HL-60/S4 treated with phorbol 12-myristate 13-acetate at 8.2 ng/mL for 4 days and 3 days (cell line): ENCODE measurements around the gene PRSS38.

Experiments used
- in situ Hi-C: fragments of 300-500 bp; cut with MboI; formaldehyde crosslinking; loops from 2 replicates; pipeline ENCODE4 v1.15.0; 2022; ENCODE audit warnings: low sequenced_read_pairs

PRSS38 gene

DNA sequence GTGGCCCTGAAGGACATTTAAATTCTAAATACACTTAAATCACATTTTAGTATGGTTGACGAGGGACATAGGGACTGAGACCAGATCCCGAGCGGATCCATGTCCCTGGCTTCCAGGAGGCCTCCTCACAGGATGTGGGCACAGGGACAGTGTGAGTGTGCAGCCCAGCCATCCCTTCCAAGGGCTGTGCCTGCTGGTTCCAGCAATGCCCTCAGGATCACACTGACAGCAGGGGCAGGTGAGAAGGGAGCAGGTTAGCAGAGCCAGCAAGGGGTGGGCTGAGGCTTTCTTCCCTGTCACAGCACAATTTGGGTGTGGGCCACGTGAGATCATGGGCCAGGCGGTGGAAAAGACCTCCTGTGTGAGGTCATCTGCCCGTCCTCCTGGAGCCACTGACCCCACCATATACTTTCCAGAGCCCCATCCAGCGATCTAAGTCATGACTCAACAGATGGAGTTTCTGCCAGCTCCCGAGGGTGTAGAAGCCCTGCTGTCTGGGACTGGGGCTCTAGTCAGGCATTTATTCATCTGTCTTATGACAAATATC lies 37.0 kb upstream of the PRSS38 start:
- in situ Hi-C loops = no loop called here

DNA sequence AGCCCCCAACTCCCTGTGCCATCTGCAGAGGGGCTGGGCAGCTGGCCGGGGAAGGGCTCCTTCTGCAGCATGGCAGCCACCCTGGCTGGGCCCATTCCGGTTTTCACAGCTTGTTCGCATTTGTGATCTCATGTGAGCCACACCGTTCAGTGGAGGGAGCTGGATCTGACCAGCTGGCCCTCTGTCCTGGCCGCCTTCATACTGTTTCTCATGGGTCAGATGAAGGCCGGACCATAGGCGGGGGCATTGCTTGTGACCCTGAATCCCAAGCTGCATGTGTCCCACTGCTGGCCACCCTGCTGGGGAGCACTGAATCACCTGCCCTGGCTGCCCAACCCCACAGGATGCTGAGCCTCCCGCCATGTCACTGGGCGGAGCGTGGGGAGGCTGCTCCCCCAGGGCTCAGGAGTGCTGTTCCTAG lies 36.4 kb upstream of the PRSS38 start:
- in situ Hi-C loops = no loop called here

DNA sequence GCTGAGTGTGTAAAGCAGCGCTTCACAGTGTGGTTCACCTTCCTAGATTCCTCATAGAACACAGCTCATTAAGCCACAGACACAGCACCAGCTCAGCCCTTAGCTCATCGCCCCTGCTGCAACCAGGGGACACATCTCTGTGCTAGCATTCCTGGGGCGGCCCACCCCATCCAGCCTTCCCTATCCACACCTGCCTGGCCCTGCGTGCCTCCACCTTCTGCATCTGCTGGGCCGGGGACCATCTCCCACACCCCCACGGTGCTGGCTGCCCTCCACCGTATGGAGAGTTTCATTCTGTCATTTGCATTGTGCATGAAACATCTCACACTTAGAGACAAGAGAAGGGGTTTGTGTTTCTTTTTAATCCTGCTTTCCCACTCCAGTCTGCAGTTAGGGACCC lies 35.8 kb upstream of the PRSS38 start:
- in situ Hi-C loops = no loop called here

DNA sequence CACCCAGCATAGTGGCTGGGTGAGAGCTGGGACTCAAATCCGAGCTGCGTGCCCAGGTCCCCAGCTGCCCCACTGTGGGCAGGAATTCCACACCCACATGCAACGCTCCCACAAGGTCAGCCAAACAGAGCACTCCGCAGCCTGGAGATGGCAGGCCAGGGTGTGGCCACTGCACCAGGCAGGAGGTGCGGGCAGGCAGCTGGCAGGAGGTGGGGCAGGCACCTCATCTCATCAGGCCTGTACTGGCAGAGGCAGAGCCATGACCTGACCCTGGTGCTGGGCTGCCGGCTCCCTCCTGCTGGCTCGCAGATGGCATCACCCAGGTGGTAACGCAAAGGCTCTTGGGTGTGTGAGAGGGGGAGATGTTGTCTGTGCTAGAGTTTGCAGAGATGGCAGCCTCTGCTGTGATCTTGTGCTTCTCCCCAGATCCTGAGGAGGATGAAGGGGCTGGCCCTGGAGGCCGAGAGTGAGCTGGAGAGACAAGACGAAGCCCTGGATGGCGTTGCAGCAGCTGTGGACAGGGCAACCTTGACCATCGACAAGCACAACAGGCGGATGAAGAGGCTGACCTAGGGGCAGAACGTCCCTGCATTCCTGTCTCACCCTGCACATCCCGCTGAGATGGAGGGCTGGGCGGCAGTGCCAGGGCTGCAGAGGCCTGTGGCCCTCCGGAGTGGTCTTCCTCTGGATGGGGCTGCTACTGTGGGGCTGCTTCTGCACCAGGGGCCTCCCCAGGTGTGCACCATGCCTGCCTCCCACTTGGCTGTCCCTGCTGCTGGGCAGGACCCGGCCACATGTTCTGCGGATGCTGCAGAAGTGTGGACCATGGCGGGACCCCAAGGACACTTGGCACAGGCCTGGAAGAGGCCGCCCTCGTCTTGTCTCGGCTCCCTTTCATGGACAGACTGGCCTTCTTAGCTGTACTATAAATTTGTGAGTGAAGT lies 35.1 kb upstream of the PRSS38 start:
- in situ Hi-C loops = no loop called here

DNA sequence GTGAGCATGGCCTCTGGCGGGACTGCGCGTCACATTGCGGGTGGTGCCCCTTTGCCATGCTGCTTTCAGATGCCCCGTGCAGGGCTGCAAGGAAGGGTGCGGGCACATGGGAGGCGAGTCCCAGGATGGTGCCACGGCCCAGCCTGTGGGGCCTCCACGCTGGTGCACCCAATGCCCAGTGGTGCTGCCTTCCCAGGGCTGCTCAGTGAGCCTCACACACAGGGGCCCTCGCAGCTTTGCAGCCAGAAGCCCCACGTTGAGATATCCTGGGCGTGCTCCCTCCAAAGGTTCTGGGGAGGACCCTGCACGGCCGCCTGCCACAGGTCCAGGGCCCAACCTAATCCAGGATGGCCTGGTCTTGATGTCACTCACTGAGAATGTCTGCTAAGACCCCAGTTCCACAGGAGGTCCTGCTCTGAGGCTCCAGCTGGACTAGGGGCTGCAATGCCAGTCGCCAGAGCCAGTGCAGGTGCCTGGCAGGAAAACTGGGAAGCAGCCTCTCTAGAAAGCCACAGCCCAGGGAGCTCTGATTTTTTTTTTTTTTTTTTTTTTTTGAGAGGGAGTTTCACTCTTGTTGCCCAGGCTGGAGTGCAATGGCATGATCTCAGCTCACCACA lies 34.1 kb upstream of the PRSS38 start:
- in situ Hi-C loops = no loop called here

DNA sequence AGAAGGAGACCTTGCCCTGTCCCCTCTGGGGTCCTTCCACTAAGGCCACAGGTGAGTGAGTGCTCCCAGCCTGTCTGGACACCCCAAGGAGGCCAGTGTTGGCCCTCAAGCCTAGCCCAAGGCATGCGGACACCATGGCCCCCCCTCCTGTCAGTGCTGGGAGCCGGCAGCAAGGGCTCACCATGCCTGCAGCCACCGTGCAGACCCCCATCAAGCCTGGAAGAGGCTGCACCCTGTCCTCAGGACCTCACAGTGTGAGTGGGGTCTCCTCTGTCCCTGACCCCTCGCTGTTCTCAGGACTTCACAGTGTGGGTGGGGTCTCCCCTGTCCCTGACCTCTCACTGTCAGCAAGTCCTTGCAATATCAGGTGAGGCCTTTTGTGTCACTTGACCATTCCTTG lies 33.2 kb upstream of the PRSS38 start:
- in situ Hi-C loops = no loop called here

DNA sequence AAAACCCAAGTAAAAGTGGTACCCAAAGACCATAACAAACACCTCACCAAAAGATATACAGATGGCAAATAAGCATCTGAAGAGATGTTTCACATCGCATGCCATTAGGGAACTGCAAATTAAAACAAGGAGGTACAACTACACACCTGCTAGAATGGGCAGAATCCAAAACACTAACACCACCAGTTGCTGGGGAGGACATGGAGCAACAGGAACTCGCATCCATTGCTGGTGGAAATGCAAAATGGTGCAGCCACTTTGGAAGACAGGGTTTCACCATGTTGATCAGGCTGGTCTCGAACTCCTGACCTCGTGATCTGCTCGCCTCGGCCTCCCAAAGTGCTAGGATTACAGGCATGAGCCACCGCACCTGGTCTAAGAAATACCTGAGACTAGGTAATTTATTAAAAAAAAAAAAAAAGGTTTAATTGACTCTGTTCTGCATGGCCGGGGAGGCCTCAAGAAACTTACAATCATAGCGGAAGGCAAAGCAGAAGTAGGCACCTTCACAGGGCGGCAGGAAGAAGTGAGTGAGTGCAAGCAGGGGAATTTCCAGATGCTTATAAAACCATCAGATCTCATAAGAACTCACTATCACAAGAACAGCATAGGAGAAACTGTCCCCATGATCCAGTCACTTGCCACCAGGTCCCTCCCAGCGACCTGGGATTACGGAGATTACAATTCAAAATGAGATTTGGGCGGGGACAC lies 30.2 kb upstream of the PRSS38 start:
- in situ Hi-C loops = no loop called here

DNA sequence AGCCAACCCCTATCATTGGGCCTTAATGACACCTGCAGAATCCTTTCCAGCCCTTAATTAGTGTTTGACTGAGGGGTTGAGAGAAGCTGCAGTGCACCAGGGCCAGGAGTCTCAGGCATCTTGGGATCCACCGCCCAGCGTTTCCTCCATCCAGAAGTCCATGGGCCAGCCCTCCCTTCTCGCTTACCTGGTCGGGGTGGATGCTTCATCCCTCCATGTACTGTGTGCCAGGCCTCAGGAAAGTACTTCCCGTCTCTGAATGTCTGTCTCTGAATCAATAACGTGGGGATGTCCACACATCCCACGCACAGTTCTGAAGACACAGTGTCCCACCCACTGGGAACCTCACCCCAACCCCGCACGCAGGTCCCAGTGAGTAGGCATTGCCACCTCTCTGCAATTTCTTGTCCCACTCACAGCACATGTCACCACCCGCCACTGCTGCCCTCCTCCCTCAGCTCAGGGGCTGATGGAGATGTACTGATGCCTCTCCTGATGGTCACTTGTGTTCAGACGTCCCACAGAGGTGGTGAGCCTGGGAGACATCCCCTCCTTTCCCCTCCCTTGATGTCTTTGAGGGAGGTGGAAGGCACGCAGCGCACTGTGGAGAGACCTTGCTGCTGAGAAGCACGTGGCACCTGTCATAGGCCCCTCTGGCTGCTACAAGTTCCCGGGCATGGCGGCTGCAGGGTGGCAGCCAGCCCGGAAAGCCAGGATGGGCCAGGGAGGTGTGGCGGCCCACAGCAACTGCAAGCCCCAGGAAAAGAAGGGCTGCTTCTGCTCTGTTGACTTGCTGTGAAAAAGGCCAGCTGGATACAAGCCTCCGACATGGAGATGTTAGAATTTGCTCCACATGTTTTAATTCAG lies 29.4 kb upstream of the PRSS38 start:
- in situ Hi-C loops = no loop called here

DNA sequence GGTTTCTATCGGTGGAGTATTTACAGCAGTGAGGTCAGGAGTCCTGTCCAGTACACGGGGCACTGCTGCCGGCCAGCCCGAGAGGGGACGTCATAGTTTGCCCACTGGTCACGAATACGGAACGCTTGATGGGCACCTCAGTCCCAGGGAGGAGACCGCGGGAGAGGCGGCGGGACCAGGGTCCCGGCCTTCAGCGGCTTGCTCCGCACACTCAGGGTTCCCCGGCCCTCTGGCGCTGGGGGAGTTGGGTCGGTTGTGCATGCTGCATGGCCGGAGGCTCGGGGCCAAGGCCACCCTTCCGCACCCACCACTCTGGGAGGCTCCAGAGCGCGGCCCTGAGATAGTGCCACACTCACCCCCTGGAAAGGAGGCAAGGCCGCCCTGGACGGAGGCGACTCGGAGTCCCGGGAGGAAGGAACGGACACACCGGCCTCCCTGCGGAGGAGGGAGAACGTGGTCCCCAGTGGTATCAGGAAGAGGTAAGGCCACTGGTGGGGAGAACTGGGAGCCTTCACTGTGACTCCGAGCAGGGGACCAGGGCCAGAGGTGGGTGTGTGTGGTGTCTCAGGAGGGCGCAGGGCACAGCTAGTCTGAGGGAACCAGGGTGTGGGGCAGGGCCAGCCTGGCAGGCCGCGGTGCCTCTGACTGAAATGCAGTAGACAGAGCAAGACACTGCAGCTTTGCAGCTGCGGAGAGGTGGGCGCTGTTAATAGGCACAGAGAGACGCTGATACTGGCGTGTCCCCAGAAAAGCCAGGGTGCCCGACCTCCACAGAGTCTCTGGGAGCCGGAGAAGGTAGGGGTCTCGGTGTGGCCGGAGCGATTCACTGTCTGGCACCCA lies 28.6 kb upstream of the PRSS38 start:
- in situ Hi-C loops = no loop called here

DNA sequence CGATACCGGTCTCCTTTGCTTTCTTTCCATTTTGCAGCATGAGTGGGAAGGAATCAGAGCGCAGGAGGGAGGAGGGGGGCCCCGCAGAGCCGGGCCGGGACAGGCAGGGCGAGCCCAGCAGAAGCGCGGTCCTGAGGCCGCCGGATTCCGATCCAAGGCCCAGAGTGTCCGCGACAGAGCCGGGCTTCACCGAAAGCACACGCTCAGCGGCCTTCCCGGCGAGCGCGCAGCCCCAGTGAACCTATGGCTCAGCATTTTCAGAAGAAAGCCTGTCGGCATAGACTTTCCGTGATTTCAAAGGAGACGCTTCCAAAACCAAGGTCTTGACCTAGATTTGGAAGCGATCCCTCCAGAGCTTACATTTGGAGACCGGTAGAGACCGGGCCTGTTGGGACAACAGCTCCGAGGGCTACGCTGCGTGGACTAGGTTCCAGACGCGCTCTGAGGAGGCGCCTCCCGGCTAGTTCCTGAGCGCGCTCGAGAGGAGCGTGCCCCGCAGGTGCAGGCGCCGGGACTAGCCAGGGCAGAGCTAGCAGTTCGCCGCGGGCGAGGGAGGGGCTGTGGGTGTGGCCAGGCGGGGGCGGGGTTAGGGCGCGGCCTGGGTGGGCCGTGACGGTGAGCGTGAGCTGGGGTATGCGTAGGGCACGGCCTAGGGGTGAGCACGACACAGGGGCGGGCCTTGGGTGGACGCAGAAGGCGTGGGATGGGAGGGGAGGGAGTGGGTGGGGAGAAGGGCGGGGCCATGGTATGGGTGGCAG lies 27.8 kb upstream of the PRSS38 start:
- in situ Hi-C loops = no loop called here

DNA sequence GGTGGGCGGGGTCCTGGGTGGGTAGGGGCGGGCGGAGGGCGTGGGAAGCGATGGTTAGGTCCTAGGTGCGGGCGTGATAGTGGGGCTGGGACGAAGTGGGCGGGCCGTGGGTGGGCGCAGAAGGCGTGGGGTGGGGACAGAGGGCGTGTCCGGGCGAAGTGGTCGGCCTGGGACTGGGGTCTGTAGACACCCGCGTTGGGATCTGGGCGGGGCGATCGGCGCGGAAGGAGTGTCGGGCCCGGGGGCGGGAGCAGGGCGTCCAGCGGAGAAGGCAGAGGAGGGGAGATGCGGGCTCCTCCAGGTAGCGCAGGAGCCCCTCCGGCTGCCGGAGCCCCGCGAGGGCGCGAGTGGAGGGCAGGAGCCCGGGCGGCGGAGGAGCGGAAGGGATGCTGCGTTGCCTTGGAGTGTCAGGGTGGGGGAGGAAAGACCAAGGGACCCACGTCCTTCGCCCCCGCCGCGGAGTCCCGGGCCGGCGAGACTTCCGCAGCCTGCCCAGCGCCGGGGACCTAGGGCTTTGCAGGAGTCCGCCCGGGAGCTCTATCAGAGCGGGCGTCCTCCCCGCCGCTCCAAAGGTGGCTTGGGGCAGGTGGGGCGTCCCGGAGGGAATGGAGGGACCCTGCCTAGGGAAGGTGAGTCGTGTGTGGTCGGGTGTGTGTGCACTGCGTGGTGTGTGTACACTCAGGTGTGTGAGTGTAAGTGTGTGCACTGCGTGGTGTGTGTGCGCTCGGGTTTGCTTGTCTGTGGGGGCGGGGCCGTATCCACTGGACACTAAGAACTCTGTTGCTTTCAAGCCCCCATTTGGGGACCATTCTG lies 27.0 kb upstream of the PRSS38 start:
- in situ Hi-C loops = no loop called here

DNA sequence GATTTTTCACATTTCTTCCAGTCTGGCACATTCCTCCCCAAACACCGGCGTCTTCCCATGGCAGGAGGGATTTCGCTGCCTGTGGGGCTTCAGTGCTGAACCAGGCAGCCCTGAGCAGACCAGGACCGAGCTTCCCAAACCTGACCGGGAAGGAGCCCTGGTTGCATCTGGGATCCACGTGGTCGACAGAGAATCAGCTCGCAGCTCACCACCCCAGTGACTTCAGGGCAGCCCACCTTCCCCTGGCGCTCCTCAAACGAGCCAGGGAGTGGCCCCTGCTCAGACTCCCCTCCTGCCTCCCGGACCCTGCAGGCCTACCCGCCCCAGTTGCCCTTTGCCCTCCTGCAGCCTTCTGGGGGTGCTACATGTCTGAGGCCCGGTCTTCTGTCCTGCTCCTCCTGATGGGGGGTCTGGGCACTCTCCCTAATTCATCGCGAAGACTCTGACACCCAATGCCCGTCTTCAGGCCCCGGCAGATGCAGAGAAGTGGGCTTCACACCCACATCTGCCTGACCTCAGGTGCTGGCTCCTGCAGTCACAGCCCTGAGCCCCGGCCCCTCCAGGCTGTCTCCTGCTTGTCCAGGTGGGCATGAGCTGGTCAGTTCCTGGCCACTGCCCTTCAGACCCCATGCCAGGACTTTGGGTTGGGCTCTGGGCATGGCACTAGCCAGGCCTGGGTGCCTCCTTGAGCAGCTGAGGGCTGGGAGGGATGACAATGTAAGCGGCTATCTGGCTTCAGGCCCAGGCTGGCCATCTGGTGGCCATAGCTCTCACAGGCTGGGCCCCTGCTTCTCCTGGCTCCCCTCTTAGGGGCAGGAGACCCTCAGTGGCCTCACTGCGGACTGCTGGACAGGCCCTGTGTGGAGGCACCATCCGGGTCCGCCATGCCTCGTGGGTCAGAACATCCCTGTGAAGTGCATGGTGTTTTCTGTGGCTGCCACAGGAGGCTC lies 26.1 kb upstream of the PRSS38 start:
- in situ Hi-C loops = no loop called here

DNA sequence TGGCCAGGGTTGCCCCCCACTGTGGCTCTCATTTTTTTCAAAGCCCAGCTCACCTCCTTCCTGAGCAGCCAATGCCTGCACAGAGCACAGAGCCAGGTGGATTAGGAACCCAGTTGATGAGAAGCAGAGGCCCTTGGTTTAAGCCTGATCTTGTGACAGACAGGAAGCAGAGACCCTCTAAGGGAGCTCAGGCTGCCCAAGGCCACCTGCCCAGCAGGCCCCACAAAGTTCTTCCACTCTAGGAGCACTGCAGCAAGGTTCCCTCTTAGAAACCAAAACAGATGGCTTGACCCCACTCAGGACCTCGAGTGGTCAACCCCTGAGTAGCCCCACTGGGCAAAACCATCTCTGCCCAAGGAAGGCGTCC lies 25.5 kb upstream of the PRSS38 start:
- in situ Hi-C loops = no loop called here

DNA sequence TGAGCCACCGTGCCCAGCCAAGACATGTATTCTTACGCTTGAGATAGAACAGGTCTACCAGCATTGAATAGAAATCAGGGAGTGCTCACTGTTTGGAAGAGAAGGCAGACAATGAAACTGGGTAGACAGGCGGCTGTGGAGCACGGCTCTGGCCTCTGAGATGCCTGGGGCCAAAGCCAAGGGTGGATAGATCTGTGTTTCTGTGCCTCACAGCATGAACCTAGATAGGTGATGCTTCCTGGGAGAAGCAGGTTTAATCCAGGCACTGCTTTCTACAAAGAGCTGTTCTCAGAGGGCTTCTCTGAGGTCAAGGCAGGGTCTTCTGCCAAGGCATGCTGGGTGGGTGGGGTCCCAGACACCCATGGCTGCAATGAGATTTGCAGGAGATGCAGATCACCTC lies 24.6 kb upstream of the PRSS38 start:
- in situ Hi-C loops = no loop called here

DNA sequence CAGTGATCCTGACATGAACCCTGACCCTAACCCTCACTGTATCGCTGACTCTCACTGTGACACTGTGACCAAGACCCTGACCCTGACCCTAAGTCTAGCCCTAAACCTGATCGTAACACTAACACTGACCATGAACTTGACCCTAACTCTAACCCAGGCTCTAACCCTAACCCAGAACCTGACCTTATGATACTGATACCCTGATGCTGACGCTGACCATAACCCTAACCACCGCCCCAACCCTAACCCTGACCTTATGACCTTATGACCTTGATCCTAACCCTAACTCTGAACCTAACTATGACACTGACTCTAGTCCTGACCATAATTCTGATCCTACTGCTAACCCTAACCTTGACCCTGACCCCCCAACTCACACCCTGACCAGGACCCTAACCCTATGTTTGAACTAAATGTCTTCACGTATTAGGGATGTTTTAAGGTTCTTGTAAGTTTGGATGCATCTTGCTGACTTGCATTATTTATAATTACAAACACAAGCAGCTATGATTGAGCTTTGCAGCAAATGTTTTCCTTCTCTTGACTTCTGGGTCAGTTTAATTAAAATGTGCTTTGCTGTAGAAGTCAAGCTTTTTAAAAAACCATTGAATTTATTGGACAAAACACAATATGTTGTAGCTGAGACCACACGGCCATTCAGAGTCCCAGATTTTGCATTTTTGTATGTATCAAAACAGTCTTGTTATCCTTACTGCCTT lies 23.9 kb upstream of the PRSS38 start:
- in situ Hi-C loops = no loop called here
